Right forelimb (tissue), 1 donor: ENCODE results near the gene MPP2.
"Not testable (repeated sequence)": the region's sequence is repeated elsewhere in the genome, so short reads cannot be mapped to it uniquely, and the experiment has no call there.

Experiments
- DNase-seq: peaks from one replicate; pipeline ENCODE4 v3.0.0-alpha.2; 2018

Gene MPP2

GRCh38 chr17:43907425-43907981 is at the start of gene MPP2:
Gene MPP2, minus strand, starts transcription at chr17:43907536. Its CDS starts 3,076 bp downstream, at chr17:43904460.
- DNase-seq: peak; percentile 90

- no peak for DNase-seq
Observed at GRCh38 chr17:43956222-43956621, 48.9 kb upstream of the MPP2 start.

GRCh38 chr17:43953746-43954145 is 46.4 kb upstream of the MPP2 start, which contains the start of gene PYY:
Gene PYY, minus strand, starts transcription at chr17:43953940. Its CDS starts 457 bp downstream, at chr17:43953483.
- DNase-seq: no peak

- DNase-seq: no peak
Observed at GRCh38 chr17:43952724-43953666, 45.7 kb upstream of the MPP2 start.

GRCh38 chr17:43952351-43952723 is 45.0 kb upstream of the MPP2 start:
- peak; percentile 61 for DNase-seq

- DNase-seq: no peak
Observed at GRCh38 chr17:43951750-43952149, 44.4 kb upstream of the MPP2 start.

GRCh38 chr17:43950554-43950953 is 43.2 kb upstream of the MPP2 start:
- DNase-seq: no peak

GRCh38 chr17:43949781-43950180 is 42.4 kb upstream of the MPP2 start:
- DNase-seq: no peak

GRCh38 chr17:43946781-43947180 is 39.4 kb upstream of the MPP2 start:
- no peak for DNase-seq

GRCh38 chr17:43945074-43945829 is 37.9 kb upstream of the MPP2 start:
- DNase-seq: no peak

- DNase-seq: no peak
Observed at GRCh38 chr17:43942051-43942685, 34.8 kb upstream of the MPP2 start, which contains the start of gene PPY. Gene PPY, minus strand, starts transcription at chr17:43942476. Its CDS starts 822 bp downstream, at chr17:43941654.

- DNase-seq: no peak
Observed at GRCh38 chr17:43940630-43941029, 33.3 kb upstream of the MPP2 start.

- no peak for DNase-seq
Observed at GRCh38 chr17:43939886-43940285, 32.5 kb upstream of the MPP2 start.

GRCh38 chr17:43939452-43939851 is 32.1 kb upstream of the MPP2 start:
- not testable (repeated sequence) for DNase-seq

- no peak for DNase-seq
Observed at GRCh38 chr17:43938838-43939182, 31.5 kb upstream of the MPP2 start.

- no peak for DNase-seq
Observed at GRCh38 chr17:43936434-43936833, 29.1 kb upstream of the MPP2 start.

- DNase-seq: no peak
Observed at GRCh38 chr17:43935926-43936261, 28.6 kb upstream of the MPP2 start.

- no peak for DNase-seq
Observed at GRCh38 chr17:43935204-43935925, 28.0 kb upstream of the MPP2 start.

GRCh38 chr17:43932923-43933322 is 25.6 kb upstream of the MPP2 start:
- no peak for DNase-seq

- no peak for DNase-seq
Observed at GRCh38 chr17:43932357-43932756, 25.0 kb upstream of the MPP2 start.

- DNase-seq: no peak
Observed at GRCh38 chr17:43931062-43931571, 23.8 kb upstream of the MPP2 start.

GRCh38 chr17:43928609-43929008 is 21.3 kb upstream of the MPP2 start:
- no peak for DNase-seq
